Left lung (tissue), 10 donors: Measurements from ENCODE around the gene ZNF318. TPM values are rescaled to one million over a fixed set of nuclear protein-coding genes. Genes with fewer than 3 reads are reported as not detected.

Experiments used
- ATAC-seq: fragments of 200-7000 bp; cut with Tn5 transposase; one replicate; pipeline ENCODE4 v1.9.1; 2020; ENCODE audit warnings: moderate library complexity
- DNase-seq, 4 donors: peaks; one replicate each; pipeline ENCODE4 v3.0.0-alpha.2; 2013 to 2020
- H3K27ac ChIP-seq, 2 donors: fragments of 200-600 bp; sonication (generic) in 1 of 2; one replicate each; pipeline versions ENCODE4 v1.5.0 to v1.8.0; 2020 to 2021
- H3K27me3 ChIP-seq, 2 donors: fragments of 200-600 bp; sonication (generic) in 1 of 2; one replicate each; pipeline versions ENCODE4 v1.5.0 to v1.8.0; 2020 to 2021
- H3K36me3 ChIP-seq, 2 donors: fragments of 200-600 bp; sonication (generic) in 1 of 2; one replicate each; pipeline versions ENCODE4 v1.5.0 to v1.8.0; 2020 to 2021
- H3K4me1 ChIP-seq, 2 donors: fragments of 200-600 bp; one replicate each; pipeline ENCODE4 v1.8.0; 2021
- H3K4me3 ChIP-seq, 2 donors: fragments of 200-600 bp; sonication (generic) in 1 of 2; one replicate each; pipeline versions ENCODE4 v1.5.0 to v1.8.0; 2020 to 2021; ENCODE audit warnings: mild to moderate bottlenecking in 1 of 2
- H3K9me3 ChIP-seq, 2 donors: fragments of 200-600 bp; sonication (generic) in 1 of 2; one replicate each; pipeline versions ENCODE4 v1.5.0 to v1.8.0; 2020 to 2021
- intact Hi-C, 2 donors: fragments of 100-400 bp; cut with DNase I; formaldehyde crosslinking; loops; one replicate each; pipeline versions ENCODE4 v1.11.2 to v1.14.2; 2022
- polyA plus RNA-seq, 6 donors: library from polyadenylated mRNA; unstranded; fragments of 120-200 nt; gene quantifications; one replicate each; pipeline ENCODE4 v1.2.1, GENCODE V29; 2013; ENCODE audit not compliant: insufficient read length in 6 of 6
- total RNA-seq, 2 donors: library from RNA; stranded (reverse); fragmentation: NEBNext Ultra II Directional; extraction: Animal tissue kit (Norgen Biotek cat#: 25700); gene quantifications; one replicate each; pipeline ENCODE4 v1.2.1, GENCODE V29; 2021
- TF ChIP-seq, protein P1 (sequence below), 2 donors: fragments of 200-600 bp; sonication (generic) in 1 of 2; IDR thresholded peaks; one replicate each; pipeline versions ENCODE4 v1.5.0 to v1.8.0; 2021; ENCODE audit warnings: antibody characterized with exemption in 2 of 2
- donor health status: DM: no; HTN: yes; CAD: no.
- donor health status: DM: no; HTN: no; CAD: no.

ZNF318 gene
- total and polyA plus RNA-seq, 8 donors: 13.3 to 37.6 (median 31.8) TPM

GRCh38 chr6:43292341-43292740 lies 77.1 kb downstream of the ZNF318 start:
- Histone ChIP-seq H3K36me3 (no peaks in the 10 kb centered on the region), H3K4me1 (no peaks in the 10 kb centered on the region), H3K27me3 (peaks cover 0 to 9% of the 10 kb centered on the region in 2 donors), H3K4me3 (no peak overlapping the region), H3K27ac (no peak overlapping the region), H3K9me3 (no peaks in the 10 kb centered on the region)
- intact Hi-C loops: no loop called here
- no peak for DNase-seq
- TF ChIP-seq, protein P1, sequence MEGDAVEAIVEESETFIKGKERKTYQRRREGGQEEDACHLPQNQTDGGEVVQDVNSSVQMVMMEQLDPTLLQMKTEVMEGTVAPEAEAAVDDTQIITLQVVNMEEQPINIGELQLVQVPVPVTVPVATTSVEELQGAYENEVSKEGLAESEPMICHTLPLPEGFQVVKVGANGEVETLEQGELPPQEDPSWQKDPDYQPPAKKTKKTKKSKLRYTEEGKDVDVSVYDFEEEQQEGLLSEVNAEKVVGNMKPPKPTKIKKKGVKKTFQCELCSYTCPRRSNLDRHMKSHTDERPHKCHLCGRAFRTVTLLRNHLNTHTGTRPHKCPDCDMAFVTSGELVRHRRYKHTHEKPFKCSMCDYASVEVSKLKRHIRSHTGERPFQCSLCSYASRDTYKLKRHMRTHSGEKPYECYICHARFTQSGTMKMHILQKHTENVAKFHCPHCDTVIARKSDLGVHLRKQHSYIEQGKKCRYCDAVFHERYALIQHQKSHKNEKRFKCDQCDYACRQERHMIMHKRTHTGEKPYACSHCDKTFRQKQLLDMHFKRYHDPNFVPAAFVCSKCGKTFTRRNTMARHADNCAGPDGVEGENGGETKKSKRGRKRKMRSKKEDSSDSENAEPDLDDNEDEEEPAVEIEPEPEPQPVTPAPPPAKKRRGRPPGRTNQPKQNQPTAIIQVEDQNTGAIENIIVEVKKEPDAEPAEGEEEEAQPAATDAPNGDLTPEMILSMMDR (IDR thresholded peaks at IDR 0.05): no peak
- no peak for ATAC-seq

- TF ChIP-seq, protein P1 (IDR thresholded peaks at IDR 0.05): no peak
- no peak overlapping the region for H3K4me3 ChIP-seq
Observed at GRCh38 chr6:43291708-43292107, 77.7 kb downstream of the ZNF318 start.

DNA sequence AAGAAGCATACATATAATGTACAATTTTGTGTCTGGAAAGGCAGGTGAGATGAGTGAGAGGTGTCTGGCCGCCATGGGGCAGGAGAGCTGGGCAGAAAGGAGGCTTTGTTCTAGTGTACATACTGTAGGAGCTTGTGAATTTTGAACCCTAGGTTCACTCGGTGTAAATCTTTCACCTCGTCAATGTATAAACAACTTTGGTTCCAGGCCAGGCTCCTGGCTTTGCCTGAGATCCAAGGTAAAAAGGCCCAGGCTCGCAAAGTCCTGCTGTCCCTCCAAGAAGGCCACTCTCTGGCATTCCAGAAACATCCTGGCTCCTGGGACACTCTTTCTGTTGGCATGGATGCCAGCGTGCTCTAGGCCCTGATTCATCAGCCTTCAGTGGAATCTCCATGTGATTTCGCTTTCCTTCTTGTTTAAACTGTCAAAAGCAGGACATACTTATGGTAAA lies 78.5 kb downstream of the ZNF318 start:
- Histone ChIP-seq H3K4me1 (no peaks in the 10 kb centered on the region), H3K27me3 (peaks cover 0 to 16% of the 10 kb centered on the region in 2 donors), H3K36me3 (no peaks in the 10 kb centered on the region), H3K9me3 (no peaks in the 10 kb centered on the region), H3K4me3 (no peak overlapping the region), H3K27ac (no peak overlapping the region)
- TF ChIP-seq, protein P1 (IDR thresholded peaks at IDR 0.05): no peak
- intact Hi-C loops: no loop called here
- no peak for DNase-seq
- no peak for ATAC-seq

More at GRCh38 chr6:43291708-43292107, 77.7 kb downstream of the ZNF318 start:
- no peaks in the 10 kb centered on the region for H3K4me1 ChIP-seq
- H3K27me3 ChIP-seq: peaks cover 0 to 10% of the 10 kb centered on the region in 2 donors
- ATAC-seq (no peak), DNase-seq (no peak)
- no peaks in the 10 kb centered on the region for H3K9me3 ChIP-seq
- no peak overlapping the region for H3K27ac ChIP-seq
- intact Hi-C loops: no loop called here
- H3K36me3 ChIP-seq: no peaks in the 10 kb centered on the region

GRCh38 chr6:43290339-43290904 lies 79.0 kb downstream of the ZNF318 start:
- TF ChIP-seq, protein P1 (IDR thresholded peaks at IDR 0.05): no peak

GRCh38 chr6:43287717-43288679 lies 81.4 kb downstream of the ZNF318 start:
- H3K36me3 ChIP-seq: no peaks in the 10 kb centered on the region
- H3K4me3 ChIP-seq: no peak overlapping the region
- TF ChIP-seq, protein P1 (IDR thresholded peaks at IDR 0.05): no peak
- peaks cover 9 to 45% of the 10 kb centered on the region in 2 donors for H3K27me3 ChIP-seq
- DNase-seq (no peak), ATAC-seq (no peak)
- no peak overlapping the region for H3K27ac ChIP-seq
- H3K4me1 ChIP-seq: peaks cover 0 to 5% of the 10 kb centered on the region in 2 donors
- no peaks in the 10 kb centered on the region for H3K9me3 ChIP-seq
- intact Hi-C loops: no loop called here

More at GRCh38 chr6:43290339-43290904, 79.0 kb downstream of the ZNF318 start:
- no peak overlapping the region for H3K27ac ChIP-seq
- intact Hi-C loops: no loop called here
- no peaks in the 10 kb centered on the region for H3K36me3 ChIP-seq
- no peak for ATAC-seq
- peaks cover 0 to 21% of the 10 kb centered on the region in 2 donors for H3K27me3 ChIP-seq
- no peak for DNase-seq
- no peaks in the 10 kb centered on the region for H3K4me1 ChIP-seq
- H3K4me3 ChIP-seq: no peak overlapping the region
- no peaks in the 10 kb centered on the region for H3K9me3 ChIP-seq
